Astrocyte (in vitro differentiated cells and primary cell): ENCODE measurements around the gene CYTH3. TPM values are rescaled to one million over a fixed set of nuclear protein-coding genes. Genes with fewer than 3 reads are reported as not detected.

Experiments
- DNase-seq: peaks from one replicate; pipeline ENCODE4 v3.0.0-alpha.2; 2010; ENCODE audit warnings: low read depth
- FAIRE-seq: peaks from 2 replicates; lab custom pipeline; 2011; peaks lifted over from hg19 to GRCh38; lab: Jason Lieb, UNC
- H2AFZ ChIP-seq: 2 replicates; pipeline ENCODE4 v1.6.0; 2012; ENCODE audit warnings: low read depth, low read length, inconsistent platforms
- H3K27ac ChIP-seq: 2 replicates; pipeline ENCODE4 v1.5.1; 2011; ENCODE audit warnings: low read depth, low read length, inconsistent platforms
- H3K27me3 ChIP-seq: 2 replicates; pipeline ENCODE4 v1.6.0; 2011; ENCODE audit warnings: low read length, inconsistent platforms; ENCODE audit not compliant: insufficient read depth
- H3K36me3 ChIP-seq: 2 replicates; pipeline ENCODE4 v1.5.1; 2011; ENCODE audit warnings: low read length, inconsistent platforms; ENCODE audit not compliant: insufficient read depth
- H3K4me1 ChIP-seq: 2 replicates; pipeline ENCODE4 v1.5.1; 2011; ENCODE audit warnings: low read length, inconsistent platforms; ENCODE audit not compliant: insufficient read depth
- H3K4me2 ChIP-seq: 2 replicates; pipeline ENCODE4 v1.6.0; 2012; ENCODE audit warnings: low read length, inconsistent platforms
- H3K4me3 ChIP-seq: 2 replicates; pipeline ENCODE4 v1.5.1; 2011; ENCODE audit warnings: low read depth, mild to moderate bottlenecking, low read length, inconsistent platforms; ENCODE audit not compliant: insufficient read depth
- H3K79me2 ChIP-seq: 2 replicates; pipeline ENCODE4 v1.6.0; 2012; ENCODE audit warnings: mild to moderate bottlenecking, low read length, inconsistent platforms; ENCODE audit not compliant: insufficient read depth
- H3K9ac ChIP-seq: 2 replicates; pipeline ENCODE4 v1.6.0; 2012; ENCODE audit warnings: mild to moderate bottlenecking, low read length, inconsistent platforms
- H3K9me3 ChIP-seq: 2 replicates; pipeline ENCODE4 v1.5.1; 2012; ENCODE audit warnings: low read depth, mild to moderate bottlenecking, low read length, inconsistent platforms; ENCODE audit not compliant: insufficient read depth
- H4K20me1 ChIP-seq: 2 replicates; pipeline ENCODE4 v1.6.0; 2012; ENCODE audit warnings: low read length, inconsistent platforms; ENCODE audit not compliant: insufficient read depth
- H3K27ac Mint-ChIP-seq: one replicate; pipeline ENCODE4 v1.8.0; 2021; ENCODE audit warnings: mild to moderate bottlenecking, mixed read lengths; ENCODE audit not compliant: unreplicated experiment
- H3K27me3 Mint-ChIP-seq: one replicate; pipeline ENCODE4 v1.8.0; 2021; ENCODE audit warnings: low read depth, mixed read lengths; ENCODE audit not compliant: unreplicated experiment
- H3K36me3 Mint-ChIP-seq: one replicate; pipeline ENCODE4 v1.8.0; 2021; ENCODE audit warnings: low read depth, mixed read lengths; ENCODE audit not compliant: unreplicated experiment
- H3K4me1 Mint-ChIP-seq: one replicate; pipeline ENCODE4 v1.8.0; 2021; ENCODE audit warnings: low read depth, mixed read lengths; ENCODE audit not compliant: unreplicated experiment
- H3K4me3 Mint-ChIP-seq: one replicate; pipeline ENCODE4 v1.8.0; 2021; ENCODE audit warnings: mild to moderate bottlenecking, moderate library complexity, mixed read lengths; ENCODE audit not compliant: unreplicated experiment
- H3K9me3 Mint-ChIP-seq: one replicate; pipeline ENCODE4 v1.8.0; 2021; ENCODE audit warnings: mild to moderate bottlenecking, mixed read lengths; ENCODE audit not compliant: unreplicated experiment
- EZH2 ChIP-seq: IDR thresholded peaks from 2 replicates; pipeline ENCODE4 v1.6.1; 2012; ENCODE audit warnings: mild to moderate bottlenecking, low read length, inconsistent platforms; ENCODE audit not compliant: insufficient read depth
- total RNA-seq: library from RNA; stranded (reverse); gene quantifications from 2 replicates; pipeline ENCODE4 v1.2.1, GENCODE V29; 2021
- TF ChIP-seq, protein P1 (sequence below): IDR thresholded peaks from 2 replicates; pipeline ENCODE4 v1.5.1; 2011; ENCODE audit warnings: low read depth, mild to moderate bottlenecking, inconsistent platforms, low read length, moderate library complexity; ENCODE audit not compliant: insufficient read depth

The CYTH3 gene
- total RNA-seq, 1 donor from 2014 or later, result 29.3 TPM

DNA sequence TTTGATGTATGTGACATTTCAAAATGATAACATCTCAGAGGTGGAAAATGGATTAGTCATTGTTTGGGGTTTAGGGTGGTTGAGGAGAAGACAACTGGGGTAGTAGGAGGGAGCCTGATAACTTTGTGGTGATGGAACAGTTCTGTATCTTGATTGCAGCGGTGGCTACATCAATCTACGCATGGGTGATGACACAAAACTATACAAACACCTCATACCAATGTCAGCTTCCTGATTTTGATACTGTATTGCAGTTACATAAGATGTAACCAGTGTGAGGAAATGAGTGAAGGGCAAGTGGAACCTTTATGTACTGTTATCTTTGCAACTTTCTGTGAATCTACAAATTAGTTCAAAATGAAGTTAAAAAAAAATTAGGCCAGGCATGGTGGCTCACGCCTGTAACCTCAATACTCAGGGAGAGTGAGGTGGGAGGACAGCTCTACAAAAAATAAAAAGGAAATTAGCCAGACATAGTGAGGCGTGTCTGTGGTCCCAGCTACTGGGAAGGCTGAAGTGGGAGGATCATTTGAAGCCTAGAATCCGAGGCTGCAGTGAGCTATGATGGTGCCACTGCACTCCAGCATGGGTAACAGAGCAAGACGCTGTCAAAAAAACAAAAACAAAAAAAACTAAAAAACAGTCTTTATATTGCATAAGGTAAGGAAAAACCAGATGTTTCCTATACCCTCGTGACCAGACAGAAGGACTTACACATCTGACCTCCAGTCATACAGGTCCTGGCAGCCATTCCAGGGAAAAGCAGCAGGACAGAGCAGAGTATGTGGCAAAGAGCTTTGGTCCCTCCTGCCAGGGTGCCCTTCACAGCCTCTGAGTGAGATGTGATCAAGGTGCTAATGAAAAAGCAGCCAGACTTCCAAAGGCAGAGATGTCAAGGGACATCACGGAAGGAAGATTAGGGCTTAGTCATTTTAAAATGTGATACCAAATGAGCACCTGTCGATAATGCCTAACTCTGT is 50.8 kb downstream of the CYTH3 start:
- Mint-ChIP-seq H3K27me3 (no peaks in the 10 kb centered on the region), H3K9me3 (no peaks in the 10 kb centered on the region), H3K4me3 (no peak overlapping the region), H3K27ac (no peak overlapping the region), H3K36me3 (no peaks in the 10 kb centered on the region), H3K4me1 (peaks cover 11% of the 10 kb centered on the region)
- Histone ChIP-seq H3K36me3 (no peaks in the 10 kb centered on the region), H3K27me3 (no peaks in the 10 kb centered on the region), H3K4me1 (peaks cover 9% of the 10 kb centered on the region), H2AFZ (no peak overlapping the region), H3K4me3 (no peak overlapping the region), H4K20me1 (peaks cover 37% of the 10 kb centered on the region), H3K9ac (no peak overlapping the region), H3K4me2 (no peak overlapping the region), H3K79me2 (peaks cover 70% of the 10 kb centered on the region), H3K27ac (no peak overlapping the region), H3K9me3 (no peaks in the 10 kb centered on the region)
- DNase-seq (peak; percentile 61), FAIRE-seq (no peak)
- TF ChIP-seq EZH2, result no peak
- TF ChIP-seq, protein P1, sequence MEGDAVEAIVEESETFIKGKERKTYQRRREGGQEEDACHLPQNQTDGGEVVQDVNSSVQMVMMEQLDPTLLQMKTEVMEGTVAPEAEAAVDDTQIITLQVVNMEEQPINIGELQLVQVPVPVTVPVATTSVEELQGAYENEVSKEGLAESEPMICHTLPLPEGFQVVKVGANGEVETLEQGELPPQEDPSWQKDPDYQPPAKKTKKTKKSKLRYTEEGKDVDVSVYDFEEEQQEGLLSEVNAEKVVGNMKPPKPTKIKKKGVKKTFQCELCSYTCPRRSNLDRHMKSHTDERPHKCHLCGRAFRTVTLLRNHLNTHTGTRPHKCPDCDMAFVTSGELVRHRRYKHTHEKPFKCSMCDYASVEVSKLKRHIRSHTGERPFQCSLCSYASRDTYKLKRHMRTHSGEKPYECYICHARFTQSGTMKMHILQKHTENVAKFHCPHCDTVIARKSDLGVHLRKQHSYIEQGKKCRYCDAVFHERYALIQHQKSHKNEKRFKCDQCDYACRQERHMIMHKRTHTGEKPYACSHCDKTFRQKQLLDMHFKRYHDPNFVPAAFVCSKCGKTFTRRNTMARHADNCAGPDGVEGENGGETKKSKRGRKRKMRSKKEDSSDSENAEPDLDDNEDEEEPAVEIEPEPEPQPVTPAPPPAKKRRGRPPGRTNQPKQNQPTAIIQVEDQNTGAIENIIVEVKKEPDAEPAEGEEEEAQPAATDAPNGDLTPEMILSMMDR, result no peak

- no peak for TF ChIP-seq EZH2
- TF ChIP-seq, protein P1, result no peak
- H4K20me1 ChIP-seq, result peaks cover 43% of the 10 kb centered on the region
- Mint-ChIP-seq H3K36me3 (peaks cover 6% of the 10 kb centered on the region), H3K27me3 (no peaks in the 10 kb centered on the region), H3K4me3 (no peak overlapping the region), H3K27ac (no peak overlapping the region), H3K9me3 (peaks cover 3% of the 10 kb centered on the region), H3K4me1 (peaks cover 5% of the 10 kb centered on the region)
- no peak overlapping the region for H3K9ac ChIP-seq
- no peak overlapping the region for H3K27ac ChIP-seq
- no peaks in the 10 kb centered on the region for H3K27me3 ChIP-seq
- H3K36me3 ChIP-seq, result no peaks in the 10 kb centered on the region
- no peak overlapping the region for H2AFZ ChIP-seq
- H3K4me3 ChIP-seq, result no peak overlapping the region
- H3K79me2 ChIP-seq, result peaks cover 69% of the 10 kb centered on the region
- no peaks in the 10 kb centered on the region for H3K4me1 ChIP-seq
- FAIRE-seq (no peak), DNase-seq (no peak)
- H3K9me3 ChIP-seq, result no peaks in the 10 kb centered on the region
- H3K4me2 ChIP-seq, result no peak overlapping the region
Observed at GRCh38 chr7:6218329-6218728, 54.1 kb downstream of the CYTH3 start.

- H3K36me3 ChIP-seq, result no peaks in the 10 kb centered on the region
- TF ChIP-seq EZH2, result no peak
- TF ChIP-seq, protein P1, result no peak
Observed at GRCh38 chr7:6212008-6212407, 60.4 kb downstream of the CYTH3 start.

More at GRCh38 chr7:6212008-6212407, 60.4 kb downstream of the CYTH3 start:
- H2AFZ ChIP-seq, result no peak overlapping the region
- no peaks in the 10 kb centered on the region for H3K4me1 Mint-ChIP-seq
- H3K27me3 Mint-ChIP-seq, result no peaks in the 10 kb centered on the region
- no peak overlapping the region for H3K27ac ChIP-seq
- H3K27me3 ChIP-seq, result no peaks in the 10 kb centered on the region
- DNase-seq (no peak), FAIRE-seq (no peak)
- no peaks in the 10 kb centered on the region for H3K4me1 ChIP-seq
- peaks cover 61% of the 10 kb centered on the region for H4K20me1 ChIP-seq
- no peak overlapping the region for H3K9ac ChIP-seq
- no peak overlapping the region for H3K4me3 Mint-ChIP-seq
- H3K4me2 ChIP-seq, result no peak overlapping the region
- H3K9me3 Mint-ChIP-seq, result peaks cover 7% of the 10 kb centered on the region
- no peak overlapping the region for H3K4me3 ChIP-seq
- peaks cover 6% of the 10 kb centered on the region for H3K36me3 Mint-ChIP-seq
- H3K9me3 ChIP-seq, result no peaks in the 10 kb centered on the region
- peaks cover 78% of the 10 kb centered on the region for H3K79me2 ChIP-seq
- no peak overlapping the region for H3K27ac Mint-ChIP-seq
